HepG2 (cell line): Measurements from ENCODE around the gene MYL6. TPM values are rescaled to one million over a fixed set of nuclear protein-coding genes. Genes with fewer than 3 reads are reported as not detected.
A peak's percentile ranks its signal among the peaks of the same experiment; 100 is the strongest.

Experiments
- CENPX ChIP-seq: sonication (generic); formaldehyde crosslinking; IDR thresholded peaks from 2 replicates; pipeline ENCODE4 v1.9.0; 2021; ENCODE audit warnings: mild to moderate bottlenecking, missing genetic modification reagents, moderate library complexity
- GATA4 ChIP-seq: sonication (generic); IDR thresholded peaks from 2 replicates; pipeline ENCODE4 v1.6.1; 2016; ENCODE audit warnings: antibody characterized with exemption, low read depth, borderline replicate concordance
- GTF2F1 ChIP-seq: fragments of 150-350 bp; IDR thresholded peaks from 2 replicates; pipeline ENCODE4 v1.6.1; 2014; ENCODE audit warnings: low read length
- IRX3 ChIP-seq: sonication (generic); formaldehyde crosslinking; IDR thresholded peaks from 2 replicates; pipeline ENCODE4 v1.8.1; 2023; ENCODE audit warnings: mild to moderate bottlenecking, low read depth, missing genetic modification reagents, borderline replicate concordance
- MLLT10 ChIP-seq: sonication (generic); formaldehyde crosslinking; IDR thresholded peaks from 2 replicates; pipeline ENCODE4 v1.4.0; 2020; ENCODE audit warnings: missing genetic modification reagents
- MXD4 ChIP-seq: IDR thresholded peaks from 2 replicates; pipeline ENCODE4 v1.6.1; 2016; ENCODE audit warnings: mild to moderate bottlenecking, missing biosample characterization, missing genetic modification reagents
- NKX3-1 ChIP-seq: sonication (generic); formaldehyde crosslinking; IDR thresholded peaks from 2 replicates; pipeline ENCODE4 v1.5.0; 2020; ENCODE audit warnings: missing genetic modification reagents
- POLR2AphosphoS2 ChIP-seq: IDR thresholded peaks from 2 replicates; pipeline ENCODE4 v1.6.1; 2011; ENCODE audit warnings: low read depth, low read length, improper control_type of control experiment
- RELA ChIP-seq: sonication (generic); formaldehyde crosslinking; IDR thresholded peaks from 2 replicates; pipeline ENCODE4 v1.4.0; 2020; ENCODE audit warnings: missing genetic modification reagents
- SMC3 ChIP-seq: IDR thresholded peaks from 2 replicates; pipeline ENCODE4 v1.6.1; 2011; ENCODE audit warnings: low read length, improper control_type of control experiment
- TCF12 ChIP-seq, 2 experiments: fragments of 450-650 bp in 1 of 2; sonication (generic) in 1 of 2; formaldehyde crosslinking in 1 of 2; IDR thresholded peaks; 2 replicates each; pipeline versions ENCODE4 v1.6.1 to v1.8.0; 2017 to 2022; ENCODE audit warnings: antibody characterized with exemption in 1 of 2, mild to moderate bottlenecking in 1 of 2, missing genetic modification reagents in 1 of 2, moderate library complexity in 1 of 2
- ZNF496 ChIP-seq: sonication (generic); formaldehyde crosslinking; IDR thresholded peaks from 2 replicates; pipeline ENCODE4 v1.8.1; 2023; ENCODE audit warnings: mild to moderate bottlenecking, moderate library complexity, missing genetic modification reagents; ENCODE audit not compliant: insufficient replicate concordance
- ZNF558 ChIP-seq: sonication (generic); formaldehyde crosslinking; IDR thresholded peaks from 2 replicates; pipeline ENCODE4 v1.9.0; 2022; ENCODE audit warnings: mild to moderate bottlenecking, missing genetic modification reagents, borderline replicate concordance
- ZNF598 ChIP-seq: sonication (generic); formaldehyde crosslinking; IDR thresholded peaks from 2 replicates; pipeline ENCODE4 v1.5.1; 2020; ENCODE audit warnings: mild to moderate bottlenecking, missing genetic modification reagents, borderline replicate concordance
- ZNF703 ChIP-seq: sonication (generic); formaldehyde crosslinking; IDR thresholded peaks from 2 replicates; pipeline ENCODE4 v1.5.1; 2020; ENCODE audit warnings: missing genetic modification reagents, mild to moderate bottlenecking, moderate library complexity, borderline replicate concordance
- polyA plus RNA-seq, 8 experiments: library from polyadenylated mRNA; depleted of rRNA in 3 of 8; stranded (reverse) in 7 of 8; unstranded in 1 of 8; fragments of >200 nt; fragmentation: Illumina TruSeq in 4 of 8; extraction: Trizol in 4 of 8; gene quantifications; 2 replicates each; pipeline versions ENCODE4 v1.2.1 to v1.2.3, GENCODE V29; 2011 to 2016; ENCODE audit warnings: low read depth in 4 of 8, missing spikeins in 1 of 8, mixed read lengths in 1 of 8; ENCODE audit not compliant: insufficient read depth in 1 of 8
- total RNA-seq, 5 experiments: library from RNA; depleted of rRNA; stranded (reverse); fragments of >200 nt; fragmentation: Illumina TruSeq; extraction: Trizol; gene quantifications; 2 replicates each; pipeline ENCODE4 v1.2.3, GENCODE V29; 2016; ENCODE audit warnings: low read depth in 1 of 5
- TF ChIP-seq, protein P1 (sequence below): sonication (generic); formaldehyde crosslinking; conservative IDR thresholded peaks from 2 replicates; pipeline ENCODE4 v1.4.0; 2020; ENCODE audit warnings: missing genetic modification reagents
- TF ChIP-seq, protein P2 (sequence below): sonication (generic); formaldehyde crosslinking; IDR thresholded peaks from 2 replicates; pipeline ENCODE4 v1.4.0; 2020; ENCODE audit warnings: missing genetic modification reagents, borderline replicate concordance
- TF ChIP-seq, protein P3 (sequence below): sonication (generic); formaldehyde crosslinking; IDR thresholded peaks from 2 replicates; pipeline ENCODE4 v1.8.0; 2022; ENCODE audit warnings: missing genetic modification reagents, mild to moderate bottlenecking, moderate library complexity, borderline replicate concordance
- TF ChIP-seq, protein P4 (sequence below): sonication (generic); formaldehyde crosslinking; conservative IDR thresholded peaks from 2 replicates; pipeline ENCODE4 v1.4.0; 2020; ENCODE audit warnings: missing genetic modification reagents
- TF ChIP-seq, protein P5 (sequence below): sonication (generic); formaldehyde crosslinking; IDR thresholded peaks from 2 replicates; pipeline ENCODE4 v1.9.0; 2022; ENCODE audit warnings: low read depth, missing genetic modification reagents

Gene MYL6
- total and polyA plus RNA-seq, 2 of the 13 experiments (the other 11 are each of a cell fraction or from before 2014, with no cell fraction given), result 1,127 to 1,192 TPM

DNA sequence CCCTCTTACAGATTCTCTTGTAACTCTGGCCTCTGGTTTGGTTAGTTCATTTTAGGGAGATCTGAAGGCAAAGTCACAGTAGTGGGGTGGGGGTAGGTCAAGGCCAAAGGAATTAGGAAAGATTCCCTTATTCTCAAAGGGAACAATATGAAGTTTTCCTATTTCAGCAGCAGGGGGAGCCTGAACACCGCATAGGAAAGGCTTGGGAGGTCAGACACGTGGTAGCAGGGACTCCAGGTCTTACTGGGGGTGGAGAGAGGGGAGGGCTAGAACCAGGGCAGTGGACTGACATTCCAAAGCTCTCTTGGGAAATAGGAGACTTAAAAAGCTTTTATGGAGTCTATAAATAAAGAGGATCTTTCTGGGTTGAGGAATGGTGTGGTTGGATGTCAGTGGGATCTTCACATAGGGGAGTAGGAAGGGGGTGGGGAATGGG lies 38.8 kb upstream of the MYL6 start (continued):
- TF ChIP-seq, protein P1, sequence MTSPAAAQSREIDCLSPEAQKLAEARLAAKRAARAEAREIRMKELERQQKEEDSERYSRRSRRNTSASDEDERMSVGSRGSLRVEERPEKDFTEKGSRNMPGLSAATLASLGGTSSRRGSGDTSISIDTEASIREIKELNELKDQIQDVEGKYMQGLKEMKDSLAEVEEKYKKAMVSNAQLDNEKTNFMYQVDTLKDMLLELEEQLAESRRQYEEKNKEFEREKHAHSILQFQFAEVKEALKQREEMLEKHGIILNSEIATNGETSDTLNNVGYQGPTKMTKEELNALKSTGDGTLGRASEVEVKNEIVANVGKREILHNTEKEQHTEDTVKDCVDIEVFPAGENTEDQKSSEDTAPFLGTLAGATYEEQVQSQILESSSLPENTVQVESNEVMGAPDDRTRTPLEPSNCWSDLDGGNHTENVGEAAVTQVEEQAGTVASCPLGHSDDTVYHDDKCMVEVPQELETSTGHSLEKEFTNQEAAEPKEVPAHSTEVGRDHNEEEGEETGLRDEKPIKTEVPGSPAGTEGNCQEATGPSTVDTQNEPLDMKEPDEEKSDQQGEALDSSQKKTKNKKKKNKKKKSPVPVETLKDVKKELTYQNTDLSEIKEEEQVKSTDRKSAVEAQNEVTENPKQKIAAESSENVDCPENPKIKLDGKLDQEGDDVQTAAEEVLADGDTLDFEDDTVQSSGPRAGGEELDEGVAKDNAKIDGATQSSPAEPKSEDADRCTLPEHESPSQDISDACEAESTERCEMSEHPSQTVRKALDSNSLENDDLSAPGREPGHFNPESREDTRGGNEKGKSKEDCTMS (CRISPR knock-in tag), result no peak
- TF ChIP-seq ZNF558 (CRISPR knock-in tag) (no peak), ZNF703 (CRISPR knock-in tag) (no peak), RELA (CRISPR knock-in tag) (0 out of 2 replicates have a peak, but pooled peaks have one; percentile 37), NKX3-1 (CRISPR knock-in tag) (no peak), POLR2AphosphoS2 (no peak), SMC3 (peak; percentile 81), MLLT10 (CRISPR knock-in tag) (no peak), CENPX (CRISPR knock-in tag) (no peak), IRX3 (CRISPR knock-in tag) (no peak), MXD4 (peak; percentile 78; the same call in 1 of the 2 replicates), ZNF598 (no peak), GTF2F1 (no peak), TCF12 (IDR thresholded peaks at IDR 0.05) (no peak), TCF12 (CRISPR knock-in tag; IDR thresholded peaks at IDR 0.05) (no peak), GATA4 (no peak), ZNF496 (CRISPR knock-in tag) (no peak)
- TF ChIP-seq, protein P2, sequence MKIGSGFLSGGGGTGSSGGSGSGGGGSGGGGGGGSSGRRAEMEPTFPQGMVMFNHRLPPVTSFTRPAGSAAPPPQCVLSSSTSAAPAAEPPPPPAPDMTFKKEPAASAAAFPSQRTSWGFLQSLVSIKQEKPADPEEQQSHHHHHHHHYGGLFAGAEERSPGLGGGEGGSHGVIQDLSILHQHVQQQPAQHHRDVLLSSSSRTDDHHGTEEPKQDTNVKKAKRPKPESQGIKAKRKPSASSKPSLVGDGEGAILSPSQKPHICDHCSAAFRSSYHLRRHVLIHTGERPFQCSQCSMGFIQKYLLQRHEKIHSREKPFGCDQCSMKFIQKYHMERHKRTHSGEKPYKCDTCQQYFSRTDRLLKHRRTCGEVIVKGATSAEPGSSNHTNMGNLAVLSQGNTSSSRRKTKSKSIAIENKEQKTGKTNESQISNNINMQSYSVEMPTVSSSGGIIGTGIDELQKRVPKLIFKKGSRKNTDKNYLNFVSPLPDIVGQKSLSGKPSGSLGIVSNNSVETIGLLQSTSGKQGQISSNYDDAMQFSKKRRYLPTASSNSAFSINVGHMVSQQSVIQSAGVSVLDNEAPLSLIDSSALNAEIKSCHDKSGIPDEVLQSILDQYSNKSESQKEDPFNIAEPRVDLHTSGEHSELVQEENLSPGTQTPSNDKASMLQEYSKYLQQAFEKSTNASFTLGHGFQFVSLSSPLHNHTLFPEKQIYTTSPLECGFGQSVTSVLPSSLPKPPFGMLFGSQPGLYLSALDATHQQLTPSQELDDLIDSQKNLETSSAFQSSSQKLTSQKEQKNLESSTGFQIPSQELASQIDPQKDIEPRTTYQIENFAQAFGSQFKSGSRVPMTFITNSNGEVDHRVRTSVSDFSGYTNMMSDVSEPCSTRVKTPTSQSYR, result no peak
- TF ChIP-seq, protein P3, sequence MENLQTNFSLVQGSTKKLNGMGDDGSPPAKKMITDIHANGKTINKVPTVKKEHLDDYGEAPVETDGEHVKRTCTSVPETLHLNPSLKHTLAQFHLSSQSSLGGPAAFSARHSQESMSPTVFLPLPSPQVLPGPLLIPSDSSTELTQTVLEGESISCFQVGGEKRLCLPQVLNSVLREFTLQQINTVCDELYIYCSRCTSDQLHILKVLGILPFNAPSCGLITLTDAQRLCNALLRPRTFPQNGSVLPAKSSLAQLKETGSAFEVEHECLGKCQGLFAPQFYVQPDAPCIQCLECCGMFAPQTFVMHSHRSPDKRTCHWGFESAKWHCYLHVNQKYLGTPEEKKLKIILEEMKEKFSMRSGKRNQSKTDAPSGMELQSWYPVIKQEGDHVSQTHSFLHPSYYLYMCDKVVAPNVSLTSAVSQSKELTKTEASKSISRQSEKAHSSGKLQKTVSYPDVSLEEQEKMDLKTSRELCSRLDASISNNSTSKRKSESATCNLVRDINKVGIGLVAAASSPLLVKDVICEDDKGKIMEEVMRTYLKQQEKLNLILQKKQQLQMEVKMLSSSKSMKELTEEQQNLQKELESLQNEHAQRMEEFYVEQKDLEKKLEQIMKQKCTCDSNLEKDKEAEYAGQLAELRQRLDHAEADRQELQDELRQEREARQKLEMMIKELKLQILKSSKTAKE (CRISPR knock-in tag), result no peak
- TF ChIP-seq, protein P4, sequence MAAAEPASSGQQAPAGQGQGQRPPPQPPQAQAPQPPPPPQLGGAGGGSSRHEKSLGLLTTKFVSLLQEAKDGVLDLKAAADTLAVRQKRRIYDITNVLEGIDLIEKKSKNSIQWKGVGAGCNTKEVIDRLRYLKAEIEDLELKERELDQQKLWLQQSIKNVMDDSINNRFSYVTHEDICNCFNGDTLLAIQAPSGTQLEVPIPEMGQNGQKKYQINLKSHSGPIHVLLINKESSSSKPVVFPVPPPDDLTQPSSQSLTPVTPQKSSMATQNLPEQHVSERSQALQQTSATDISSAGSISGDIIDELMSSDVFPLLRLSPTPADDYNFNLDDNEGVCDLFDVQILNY, result no peak
- TF ChIP-seq, protein P5, sequence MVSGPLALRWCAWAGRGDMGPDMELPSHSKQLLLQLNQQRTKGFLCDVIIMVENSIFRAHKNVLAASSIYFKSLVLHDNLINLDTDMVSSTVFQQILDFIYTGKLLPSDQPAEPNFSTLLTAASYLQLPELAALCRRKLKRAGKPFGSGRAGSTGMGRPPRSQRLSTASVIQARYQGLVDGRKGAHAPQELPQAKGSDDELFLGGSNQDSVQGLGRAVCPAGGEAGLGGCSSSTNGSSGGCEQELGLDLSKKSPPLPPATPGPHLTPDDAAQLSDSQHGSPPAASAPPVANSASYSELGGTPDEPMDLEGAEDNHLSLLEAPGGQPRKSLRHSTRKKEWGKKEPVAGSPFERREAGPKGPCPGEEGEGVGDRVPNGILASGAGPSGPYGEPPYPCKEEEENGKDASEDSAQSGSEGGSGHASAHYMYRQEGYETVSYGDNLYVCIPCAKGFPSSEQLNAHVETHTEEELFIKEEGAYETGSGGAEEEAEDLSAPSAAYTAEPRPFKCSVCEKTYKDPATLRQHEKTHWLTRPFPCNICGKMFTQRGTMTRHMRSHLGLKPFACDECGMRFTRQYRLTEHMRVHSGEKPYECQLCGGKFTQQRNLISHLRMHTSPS (CRISPR knock-in tag), result no peak
